PC-9 (cell line): ENCODE measurements around the gene RAB26.

Experiments used
- CTCF ChIP-seq: fragments of 200-600 bp; sonication (generic); conservative IDR thresholded peaks from 2 replicates; pipeline ENCODE4 v1.6.1; 2017; ENCODE audit warnings: mixed run types, antibody characterized with exemption, mild to moderate bottlenecking, moderate library complexity
- EZH2 ChIP-seq: fragments of 200-600 bp; sonication (generic); IDR thresholded peaks from 2 replicates; pipeline ENCODE4 v1.8.0; 2017; ENCODE audit warnings: antibody characterized with exemption, low read depth

GRCh38 chr16:2189252-2189893 lies 40.9 kb downstream of the RAB26 start:
- TF ChIP-seq CTCF (no peak), EZH2 (no peak)
